Right cardiac atrium (tissue), 5 donors: ENCODE measurements around the gene PCAT6. TPM values are rescaled to one million over a fixed set of nuclear protein-coding genes. Genes with fewer than 3 reads are reported as not detected.

Experiments used
- ATAC-seq, 2 donors: fragments of 200-7000 bp; cut with Tn5 transposase; one replicate each; pipeline versions ENCODE4 v1.8.0 to v1.9.1; 2020; ENCODE audit warnings: moderate library complexity in 2 of 2, mild to moderate bottlenecking in 1 of 2
- DNase-seq, 3 donors: peaks; one replicate each; pipeline ENCODE4 v3.0.0-alpha.2; 2020
- H3K27ac ChIP-seq: one replicate; pipeline ENCODE4 v1.5.1; 2013; ENCODE audit warnings: mild to moderate bottlenecking, low read length, control low read depth, moderate library complexity
- H3K27me3 ChIP-seq: one replicate; pipeline ENCODE4 v1.6.1; 2013; ENCODE audit not compliant: control insufficient read depth, insufficient read depth
- H3K4me1 ChIP-seq: one replicate; pipeline ENCODE4 v1.6.1; 2013; ENCODE audit warnings: low read length; ENCODE audit not compliant: control insufficient read depth, insufficient read depth
- H3K4me3 ChIP-seq: one replicate; pipeline ENCODE4 v1.5.1; 2013; ENCODE audit warnings: low read length, control low read depth
- H3K9me3 ChIP-seq: one replicate; pipeline ENCODE4 v1.6.1; 2013; ENCODE audit warnings: low read length; ENCODE audit not compliant: control insufficient read depth
- WGBS: extraction: QIAGEN DNeasy Blood & Tissue Kit; methylation state at CpG from one replicate; pipeline ENCODE4 v1.1.7; 2013; 5-methylcytosine and 5-hydroxymethylcytosine counted together
- intact Hi-C, 4 donors: fragments of 100-400 bp; cut with DNase I; formaldehyde crosslinking; loops; one replicate each; pipeline versions ENCODE4 v1.11.0 to v1.14.0; 2022 to 2023
- polyA plus RNA-seq: library from polyadenylated mRNA; stranded (reverse); fragments of 200-250 nt; gene quantifications from one replicate; pipeline ENCODE4 v1.2.3, GENCODE V29; 2013
- total RNA-seq, 4 donors: library from RNA; stranded (reverse); fragmentation: NEBNext Ultra II Directional; extraction: Animal tissue kit (Norgen Biotek cat#: 25700); gene quantifications; one replicate each; pipeline ENCODE4 v1.2.1, GENCODE V29; 2021
- donor health status: healthy with polysubstance abuse.
- donor health status: DM: no; HTN: yes; CAD: no.
- donor health status: DM: no; HTN: no; CAD: no.
- donor health status: DM: no; HTN: yes; CAD: no; lungs with severe emphysema.
- donor health status: DM: yes; HTN: yes; CAD: no.

Gene PCAT6
- total and polyA plus RNA-seq, 5 donors, result 0.79 to 4.9 (median 1.4) TPM; not detected in 1

- ATAC-seq (no peak), DNase-seq (no peak)
- intact Hi-C loops, result no loop called here
- H3K4me3 ChIP-seq, result no peak overlapping the region
- no peaks in the 10 kb centered on the region for H3K27me3 ChIP-seq
- no peaks in the 10 kb centered on the region for H3K4me1 ChIP-seq
- WGBS, result 94% methylated on average over 4 of the region's 4 CpGs
- H3K27ac ChIP-seq, result no peak overlapping the region
- H3K9me3 ChIP-seq, result no peaks in the 10 kb centered on the region
Measured at GRCh38 chr1:202798260-202798659, 12.5 kb upstream of the PCAT6 start.

- intact Hi-C loops, result no loop called here
- H3K9me3 ChIP-seq, result no peaks in the 10 kb centered on the region
- no peaks in the 10 kb centered on the region for H3K27me3 ChIP-seq
- no peaks in the 10 kb centered on the region for H3K4me1 ChIP-seq
- ATAC-seq (no peak), DNase-seq (no peak)
- WGBS, result 71% methylated on average over 6 of the region's 6 CpGs
- H3K27ac ChIP-seq, result no peak overlapping the region
- H3K4me3 ChIP-seq, result no peak overlapping the region
Measured at GRCh38 chr1:202798792-202799331, 11.9 kb upstream of the PCAT6 start.

GRCh38 chr1:202800742-202801141, 10.0 kb upstream of the PCAT6 start:
- DNase-seq (no peak), ATAC-seq (no peak)
- H3K27ac ChIP-seq, result no peak overlapping the region
- H3K9me3 ChIP-seq, result no peaks in the 10 kb centered on the region
- intact Hi-C loops, result no loop called here
- no peak overlapping the region for H3K4me3 ChIP-seq
- no peaks in the 10 kb centered on the region for H3K4me1 ChIP-seq
- WGBS, result 88% methylated on average over 1 of the region's 1 CpG
- H3K27me3 ChIP-seq, result no peaks in the 10 kb centered on the region

GRCh38 chr1:202801175-202801574, 9.6 kb upstream of the PCAT6 start:
- Histone ChIP-seq H3K27me3 (no peaks in the 10 kb centered on the region), H3K27ac (no peak overlapping the region), H3K4me1 (no peaks in the 10 kb centered on the region), H3K9me3 (no peaks in the 10 kb centered on the region), H3K4me3 (no peak overlapping the region)
- WGBS, result 92% methylated on average over 2 of the region's 2 CpGs
- intact Hi-C loops, result no loop called here
- DNase-seq, result no peak
- ATAC-seq, result no peak

- ATAC-seq, result no peak
- DNase-seq, result no peak
- Histone ChIP-seq H3K4me1 (no peaks in the 10 kb centered on the region), H3K27ac (no peak overlapping the region), H3K27me3 (no peaks in the 10 kb centered on the region), H3K4me3 (no peak overlapping the region), H3K9me3 (no peaks in the 10 kb centered on the region)
- intact Hi-C loops, result no loop called here
- WGBS, result 87% methylated on average over 2 of the region's 2 CpGs
Measured at GRCh38 chr1:202802034-202802433, 8.7 kb upstream of the PCAT6 start.

GRCh38 chr1:202802998-202803932, 7.5 kb upstream of the PCAT6 start:
- no peaks in the 10 kb centered on the region for H3K27me3 ChIP-seq
- no peaks in the 10 kb centered on the region for H3K9me3 ChIP-seq
- H3K4me1 ChIP-seq, result no peaks in the 10 kb centered on the region
- intact Hi-C loops, result no loop called here
- DNase-seq (no peak), ATAC-seq (no peak)
- H3K4me3 ChIP-seq, result no peak overlapping the region
- 87% methylated on average over 15 of the region's 15 CpGs for WGBS
- H3K27ac ChIP-seq, result no peak overlapping the region

GRCh38 chr1:202804126-202804525, 6.6 kb upstream of the PCAT6 start:
- intact Hi-C loops, result no loop called here
- ATAC-seq (no peak), DNase-seq (no peak)
- Histone ChIP-seq H3K27me3 (no peaks in the 10 kb centered on the region), H3K9me3 (no peaks in the 10 kb centered on the region), H3K4me1 (no peaks in the 10 kb centered on the region), H3K4me3 (no peak overlapping the region), H3K27ac (no peak overlapping the region)
- 66% methylated on average over 4 of the region's 4 CpGs for WGBS

GRCh38 chr1:202805886-202806844, 4.6 kb upstream of the PCAT6 start:
- WGBS, result 23% methylated on average over 7 of the region's 7 CpGs
- H3K4me3 ChIP-seq, result peak overlapping the region; percentile 63
- DNase-seq, result no peak
- no peak for ATAC-seq
- no peaks in the 10 kb centered on the region for H3K9me3 ChIP-seq
- intact Hi-C loops, result no loop called here
- no peak overlapping the region for H3K27ac ChIP-seq
- no peaks in the 10 kb centered on the region for H3K27me3 ChIP-seq
- no peaks in the 10 kb centered on the region for H3K4me1 ChIP-seq

GRCh38 chr1:202806845-202807450, 3.8 kb upstream of the PCAT6 start:
- DNase-seq (peak; percentile 26 to 69 (median 62)), ATAC-seq (peak in 1 of 2 donors; percentile 3)
- Histone ChIP-seq H3K4me1 (peaks cover 2% of the 10 kb centered on the region), H3K27me3 (no peaks in the 10 kb centered on the region), H3K27ac (no peak overlapping the region), H3K4me3 (peak overlapping the region; percentile 63), H3K9me3 (no peaks in the 10 kb centered on the region)
- intact Hi-C loops, result no loop called here
- WGBS, result under 1% methylated on average over 51 of the region's 51 CpGs

- H3K4me3 ChIP-seq, result peak overlapping the region; percentile 63
- no peaks in the 10 kb centered on the region for H3K9me3 ChIP-seq
- peak overlapping the region; percentile 67 for H3K27ac ChIP-seq
- peak; percentile 16 to 65 (median 61) for DNase-seq
- peak; percentile 2 to 17 for ATAC-seq
- 1% methylated on average over 45 of the region's 45 CpGs for WGBS
- intact Hi-C loops, result no loop called here
- H3K27me3 ChIP-seq, result no peaks in the 10 kb centered on the region
- H3K4me1 ChIP-seq, result peaks cover 2% of the 10 kb centered on the region
Measured at GRCh38 chr1:202807451-202807925, 3.3 kb upstream of the PCAT6 start.
